Loucy (cell line): ENCODE results near the gene BAG1.

ENCODE experiments used
- H2AFZ ChIP-seq: fragments of 200-600 bp; sonication (generic); 2 replicates; pipeline ENCODE4 v1.6.0; 2016; ENCODE audit warnings: antibody characterized with exemption, mild to moderate bottlenecking, low read length, moderate library complexity
- H3F3A ChIP-seq: fragments of 200-600 bp; 2 replicates; pipeline ENCODE4 v1.6.0; 2016; ENCODE audit warnings: antibody characterized with exemption, low read depth, mild to moderate bottlenecking
- H3K27me3 ChIP-seq: fragments of 200-600 bp; sonication (generic); 2 replicates; pipeline ENCODE4 v1.6.1; 2014; ENCODE audit warnings: low read length, mild to moderate bottlenecking; ENCODE audit not compliant: insufficient read depth, poor library complexity, severe bottlenecking
- H3K36me3 ChIP-seq: fragments of 200-600 bp; sonication (generic); 2 replicates; pipeline ENCODE4 v1.6.1; 2016; ENCODE audit warnings: low read length; ENCODE audit not compliant: insufficient read depth
- H3K4me1 ChIP-seq: fragments of 200-600 bp; sonication (generic); 2 replicates; pipeline ENCODE4 v1.5.1; 2014; ENCODE audit warnings: low read length, mild to moderate bottlenecking; ENCODE audit not compliant: insufficient read depth, poor library complexity, severe bottlenecking
- H3K4me2 ChIP-seq: fragments of 200-600 bp; sonication (generic); 2 replicates; pipeline ENCODE4 v1.6.0; 2014; ENCODE audit warnings: antibody characterized with exemption, low read length, low read depth, mild to moderate bottlenecking; ENCODE audit not compliant: poor library complexity, severe bottlenecking
- H3K4me3 ChIP-seq: fragments of 200-600 bp; sonication (generic); 2 replicates; pipeline ENCODE4 v1.5.1; 2014; ENCODE audit warnings: low read length, mild to moderate bottlenecking, mixed read lengths; ENCODE audit not compliant: poor library complexity, severe bottlenecking
- H3K79me2 ChIP-seq: fragments of 200-600 bp; sonication (generic); 2 replicates; pipeline ENCODE4 v1.6.1; 2014; ENCODE audit warnings: low read length; ENCODE audit not compliant: insufficient read depth
- H3K9ac ChIP-seq: fragments of 200-600 bp; sonication (generic); 2 replicates; pipeline ENCODE4 v1.6.0; 2014; ENCODE audit warnings: mild to moderate bottlenecking, low read depth, low read length, moderate library complexity; ENCODE audit not compliant: poor library complexity, severe bottlenecking
- H3K9me2 ChIP-seq: fragments of 200-600 bp; sonication (generic); replicated peaks from 2 replicates; pipeline ENCODE4 v1.6.1; 2016; ENCODE audit warnings: low read depth, low read length, mixed read lengths
- H3K9me3 ChIP-seq: fragments of 200-600 bp; sonication (generic); 2 replicates; pipeline ENCODE4 v1.6.1; 2014; ENCODE audit warnings: mild to moderate bottlenecking, antibody characterized with exemption, low read length, low read depth; ENCODE audit not compliant: insufficient read depth
- H4K20me1 ChIP-seq: fragments of 200-600 bp; sonication (generic); 2 replicates; pipeline ENCODE4 v1.6.0; 2014; ENCODE audit warnings: antibody characterized with exemption, low read length, mild to moderate bottlenecking; ENCODE audit not compliant: insufficient read depth, poor library complexity, severe bottlenecking
- CTCF ChIP-seq: fragments of 200-600 bp; sonication (generic); conservative IDR thresholded peaks from 2 replicates; pipeline ENCODE4 v1.5.1; 2014; ENCODE audit warnings: mild to moderate bottlenecking, antibody characterized with exemption, low read length
- EZH2phosphoT487 ChIP-seq: fragments of 200-600 bp; IDR thresholded peaks from 2 replicates; pipeline ENCODE4 v1.6.1; 2018; ENCODE audit warnings: antibody characterized with exemption, mild to moderate bottlenecking, moderate library complexity, borderline replicate concordance

Gene BAG1

DNA sequence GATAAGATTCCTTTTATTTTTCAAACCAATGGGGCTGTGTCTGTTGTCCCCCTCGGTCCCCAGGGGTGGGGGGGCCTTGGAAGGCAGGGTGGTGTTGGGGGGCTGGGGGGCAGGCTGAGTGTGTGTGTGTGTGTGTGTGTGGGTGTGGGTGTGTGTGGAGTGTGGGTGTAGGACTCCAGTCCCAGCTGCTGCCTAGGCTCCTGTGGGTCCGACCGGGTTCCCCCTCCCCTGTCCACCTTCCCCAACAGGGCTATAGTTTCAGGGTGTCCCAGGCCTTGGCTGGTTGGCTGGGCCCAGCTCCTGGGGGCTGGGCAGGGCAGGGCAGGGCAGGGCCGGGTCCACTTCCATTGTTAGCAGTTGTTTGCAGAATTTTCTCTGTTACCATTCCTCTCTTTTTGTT lies 23.7 kb upstream of the BAG1 start:
- H3K4me3 ChIP-seq: no peak overlapping the region
- H3K4me2 ChIP-seq: no peak overlapping the region
- H3K9me3 ChIP-seq: no peaks in the 10 kb centered on the region
- no peaks in the 10 kb centered on the region for H3K27me3 ChIP-seq
- H3K36me3 ChIP-seq: no peaks in the 10 kb centered on the region
- H3K4me1 ChIP-seq: peaks cover 15% of the 10 kb centered on the region
- H2AFZ ChIP-seq: no peak overlapping the region
- TF ChIP-seq CTCF: no peak
- no peak for TF ChIP-seq EZH2phosphoT487
- H3K9me2 ChIP-seq: no peaks in the 10 kb centered on the region
- peaks cover 33% of the 10 kb centered on the region for H3K79me2 ChIP-seq
- H3F3A ChIP-seq: peaks cover 7% of the 10 kb centered on the region
- H3K9ac ChIP-seq: no peak overlapping the region
- H4K20me1 ChIP-seq: peaks cover 5% of the 10 kb centered on the region

GRCh38 chr9:33287087-33287490 lies 22.6 kb upstream of the BAG1 start:
- Histone ChIP-seq H3K4me1 (peaks cover 6% of the 10 kb centered on the region), H3K27me3 (no peaks in the 10 kb centered on the region), H3K9me2 (no peaks in the 10 kb centered on the region), H3K4me3 (no peak overlapping the region), H2AFZ (no peak overlapping the region), H3K9me3 (no peaks in the 10 kb centered on the region), H3K9ac (no peak overlapping the region), H4K20me1 (peaks cover 4% of the 10 kb centered on the region), H3K4me2 (no peak overlapping the region), H3F3A (peaks cover 7% of the 10 kb centered on the region), H3K79me2 (peaks cover 22% of the 10 kb centered on the region), H3K36me3 (peaks cover 8% of the 10 kb centered on the region; the same call in 1 of the 2 replicates)
- peak; percentile 89 for TF ChIP-seq CTCF
- no peak for TF ChIP-seq EZH2phosphoT487

DNA sequence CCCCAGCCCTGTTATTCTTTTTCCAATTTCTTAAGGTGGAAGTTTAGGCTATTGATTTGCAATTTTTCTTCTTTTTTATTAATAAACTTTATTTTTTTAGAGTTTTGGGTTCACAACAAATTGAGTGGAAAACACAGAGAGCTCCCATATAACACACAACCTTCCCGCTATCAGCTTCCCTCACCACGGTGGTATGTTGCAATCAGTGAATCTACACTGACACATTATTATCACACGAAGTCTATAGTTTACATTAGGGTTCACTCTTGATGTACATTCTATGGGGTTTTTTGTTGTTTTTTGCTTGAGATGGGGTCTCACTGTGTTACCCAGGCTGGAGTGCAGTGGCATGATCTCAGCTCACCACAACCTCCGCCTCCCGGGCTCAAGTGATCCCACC lies 21.0 kb upstream of the BAG1 start:
- Histone ChIP-seq H3K4me1 (no peaks in the 10 kb centered on the region), H3F3A (peaks cover 7% of the 10 kb centered on the region), H3K27me3 (no peaks in the 10 kb centered on the region), H3K36me3 (peaks cover 21% of the 10 kb centered on the region; the same call in 1 of the 2 replicates), H4K20me1 (no peaks in the 10 kb centered on the region), H3K9ac (no peak overlapping the region), H3K4me3 (no peak overlapping the region), H2AFZ (no peak overlapping the region), H3K4me2 (no peak overlapping the region), H3K9me2 (no peaks in the 10 kb centered on the region), H3K9me3 (no peaks in the 10 kb centered on the region), H3K79me2 (peaks cover 6% of the 10 kb centered on the region)
- no peak for TF ChIP-seq CTCF
- TF ChIP-seq EZH2phosphoT487: no peak
